Uterus (tissue), 2 donors: Measurements from ENCODE around the gene TSPAN18.

Source experiments
- POLR2A ChIP-seq, 2 donors: fragments of 450-650 bp; IDR thresholded peaks; one replicate each; pipeline ENCODE4 v1.6.1; 2016; ENCODE audit warnings: antibody characterized with exemption in 2 of 2, mild to moderate bottlenecking in 1 of 2, moderate library complexity in 1 of 2
- TF ChIP-seq, protein P1 (sequence below), 4 experiments: fragments of 200-600 bp in 2 of 4; fragments of 450-650 bp in 2 of 4; sonication (generic) in 2 of 4; IDR thresholded peaks; one replicate each; pipeline ENCODE4 v1.5.1; 2016 to 2019; ENCODE audit warnings: antibody characterized with exemption in 4 of 4, mild to moderate bottlenecking in 2 of 4, moderate library complexity in 1 of 4

DNA sequence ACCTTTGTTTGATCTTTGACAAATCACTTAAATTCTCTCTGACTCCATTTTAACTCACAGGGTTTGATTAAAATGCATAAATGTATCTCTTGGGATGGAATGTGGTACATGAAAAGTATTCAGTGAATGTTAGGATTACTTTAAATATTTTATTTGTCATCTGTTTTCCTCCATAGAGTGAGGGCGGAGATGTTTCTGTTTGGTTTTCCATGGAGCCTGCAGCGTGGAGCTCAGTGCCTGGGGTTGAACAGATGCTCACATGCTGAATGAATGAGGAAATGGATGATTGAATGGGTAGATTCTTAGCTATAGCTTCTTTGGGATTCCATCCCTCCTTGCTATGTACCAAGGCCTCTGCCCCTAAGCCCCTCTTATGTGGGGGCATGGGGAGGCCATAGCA, 10.0 kb downstream of the TSPAN18 start:
- TF ChIP-seq, protein P1, sequence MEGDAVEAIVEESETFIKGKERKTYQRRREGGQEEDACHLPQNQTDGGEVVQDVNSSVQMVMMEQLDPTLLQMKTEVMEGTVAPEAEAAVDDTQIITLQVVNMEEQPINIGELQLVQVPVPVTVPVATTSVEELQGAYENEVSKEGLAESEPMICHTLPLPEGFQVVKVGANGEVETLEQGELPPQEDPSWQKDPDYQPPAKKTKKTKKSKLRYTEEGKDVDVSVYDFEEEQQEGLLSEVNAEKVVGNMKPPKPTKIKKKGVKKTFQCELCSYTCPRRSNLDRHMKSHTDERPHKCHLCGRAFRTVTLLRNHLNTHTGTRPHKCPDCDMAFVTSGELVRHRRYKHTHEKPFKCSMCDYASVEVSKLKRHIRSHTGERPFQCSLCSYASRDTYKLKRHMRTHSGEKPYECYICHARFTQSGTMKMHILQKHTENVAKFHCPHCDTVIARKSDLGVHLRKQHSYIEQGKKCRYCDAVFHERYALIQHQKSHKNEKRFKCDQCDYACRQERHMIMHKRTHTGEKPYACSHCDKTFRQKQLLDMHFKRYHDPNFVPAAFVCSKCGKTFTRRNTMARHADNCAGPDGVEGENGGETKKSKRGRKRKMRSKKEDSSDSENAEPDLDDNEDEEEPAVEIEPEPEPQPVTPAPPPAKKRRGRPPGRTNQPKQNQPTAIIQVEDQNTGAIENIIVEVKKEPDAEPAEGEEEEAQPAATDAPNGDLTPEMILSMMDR (IDR thresholded peaks at IDR 0.05), result no peak
- no peak for TF ChIP-seq POLR2A (IDR thresholded peaks at IDR 0.05)
